Epithelial cell of prostate (primary cell): ENCODE measurements around the gene LHCGR.

ENCODE experiments used
- DNase-seq: peaks from one replicate; pipeline ENCODE4 v3.0.0-alpha.2; 2011; ENCODE audit warnings: low read depth, low spot score
- H3K27ac ChIP-seq: fragments of 450-650 bp; 2 replicates; pipeline ENCODE4 v1.5.1; 2017; ENCODE audit warnings: mild to moderate bottlenecking

Gene LHCGR

DNA sequence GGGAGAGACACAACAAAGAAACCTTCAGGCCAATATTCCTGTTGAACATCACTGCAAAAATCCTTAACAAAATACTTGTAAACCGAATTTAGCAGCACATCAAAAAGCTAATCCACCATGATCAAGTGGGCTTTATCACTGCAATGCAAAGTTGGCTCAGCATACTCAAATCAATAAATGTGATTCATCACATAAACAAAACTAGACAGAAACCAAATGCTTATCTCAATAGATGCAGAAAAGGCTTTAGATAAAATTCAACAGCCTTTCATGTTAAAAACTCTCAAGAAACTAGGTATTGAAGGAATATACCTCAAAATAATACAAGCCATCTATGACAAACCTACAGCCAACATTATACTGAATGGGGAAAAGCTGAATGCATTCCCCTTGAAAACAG lies 117.3 kb downstream of the LHCGR start:
- no peak for DNase-seq
- H3K27ac ChIP-seq, result no peak overlapping the region
